Activated CD4-positive, alpha-beta T cell treated with anti-CD3 and anti-CD28 coated beads for 24 hours (primary cell): ENCODE results near the gene MIPOL1.
"Not testable (repeated sequence)": the region's sequence is repeated elsewhere in the genome, so short reads cannot be mapped to it uniquely, and the experiment has no call there.

ENCODE experiments used
- DNase-seq, 2 donors: peaks; one replicate each; pipeline ENCODE4 v3.0.0-alpha.2; 2020; ENCODE audit warnings: low read depth in 2 of 2

MIPOL1 gene

GRCh38 chr14:37545174-37545573 lies 347.4 kb downstream of the MIPOL1 start:
- DNase-seq = no peak

- DNase-seq = no peak
Measured at GRCh38 chr14:37546621-37547447, 349.1 kb downstream of the MIPOL1 start.

GRCh38 chr14:37550511-37550910 lies 352.8 kb downstream of the MIPOL1 start:
- DNase-seq = no peak

- DNase-seq = no peak
Measured at GRCh38 chr14:37551119-37551518, 353.4 kb downstream of the MIPOL1 start.

GRCh38 chr14:37553935-37554550 lies 356.3 kb downstream of the MIPOL1 start:
- no peak for DNase-seq

GRCh38 chr14:37555596-37555995 lies 357.9 kb downstream of the MIPOL1 start:
- DNase-seq = not testable (repeated sequence)

- DNase-seq = no peak
Measured at GRCh38 chr14:37558740-37559139, 361.0 kb downstream of the MIPOL1 start.

GRCh38 chr14:37559386-37559785 lies 361.6 kb downstream of the MIPOL1 start:
- no peak for DNase-seq

- no peak for DNase-seq
Measured at GRCh38 chr14:37563189-37563588, 365.5 kb downstream of the MIPOL1 start.

GRCh38 chr14:37565550-37565949 lies 367.8 kb downstream of the MIPOL1 start:
- DNase-seq = no peak

GRCh38 chr14:37566811-37567371 lies 369.2 kb downstream of the MIPOL1 start:
- no peak for DNase-seq

GRCh38 chr14:37569729-37570128 lies 372.0 kb downstream of the MIPOL1 start:
- DNase-seq = no peak

GRCh38 chr14:37571391-37571790 lies 373.7 kb downstream of the MIPOL1 start:
- no peak for DNase-seq

GRCh38 chr14:37573356-37573755 lies 375.6 kb downstream of the MIPOL1 start:
- DNase-seq = no peak

GRCh38 chr14:37579274-37579673 lies 381.5 kb downstream of the MIPOL1 start:
- DNase-seq = no peak

- DNase-seq = no peak
Measured at GRCh38 chr14:37580146-37580545, 382.4 kb downstream of the MIPOL1 start.

- no peak for DNase-seq
Measured at GRCh38 chr14:37583358-37584210, 385.8 kb downstream of the MIPOL1 start.

- DNase-seq = no peak
Measured at GRCh38 chr14:37584211-37585100, 386.7 kb downstream of the MIPOL1 start.

- no peak for DNase-seq
Measured at GRCh38 chr14:37585101-37585511, 387.4 kb downstream of the MIPOL1 start.

- no peak for DNase-seq
Measured at GRCh38 chr14:37585971-37586796, 388.4 kb downstream of the MIPOL1 start.
